PFSK-1 (cell line): Measurements from ENCODE around the gene RBM5.

Experiments used
- POLR2AphosphoS5 ChIP-seq: IDR thresholded peaks from 2 replicates; pipeline ENCODE4 v1.6.1; 2012; ENCODE audit warnings: low read depth, mild to moderate bottlenecking, control low read depth, low read length, moderate library complexity
- REST ChIP-seq, 2 experiments: IDR thresholded peaks; 2 replicates each; pipeline versions ENCODE4 v1.6.1 to v1.8.0; 2011 to 2012; ENCODE audit warnings: low read depth in 2 of 2, low read length in 2 of 2, control low read depth in 1 of 2, inconsistent platforms in 1 of 2, mild to moderate bottlenecking in 1 of 2, moderate library complexity in 1 of 2; ENCODE audit not compliant: insufficient read depth in 1 of 2

GRCh38 chr3:50138266-50139200 lies 49.8 kb downstream of the RBM5 start:
- TF ChIP-seq POLR2AphosphoS5 = no peak
- no peak for TF ChIP-seq REST (IDR thresholded peaks at IDR 0.05; ENCODE audit: insufficient read depth in 1 of 2, low read depth in 2 of 2, low read length in 2 of 2)
